ENCODE results near the gene BBS5.

- TF ChIP-seq, protein P1, sequence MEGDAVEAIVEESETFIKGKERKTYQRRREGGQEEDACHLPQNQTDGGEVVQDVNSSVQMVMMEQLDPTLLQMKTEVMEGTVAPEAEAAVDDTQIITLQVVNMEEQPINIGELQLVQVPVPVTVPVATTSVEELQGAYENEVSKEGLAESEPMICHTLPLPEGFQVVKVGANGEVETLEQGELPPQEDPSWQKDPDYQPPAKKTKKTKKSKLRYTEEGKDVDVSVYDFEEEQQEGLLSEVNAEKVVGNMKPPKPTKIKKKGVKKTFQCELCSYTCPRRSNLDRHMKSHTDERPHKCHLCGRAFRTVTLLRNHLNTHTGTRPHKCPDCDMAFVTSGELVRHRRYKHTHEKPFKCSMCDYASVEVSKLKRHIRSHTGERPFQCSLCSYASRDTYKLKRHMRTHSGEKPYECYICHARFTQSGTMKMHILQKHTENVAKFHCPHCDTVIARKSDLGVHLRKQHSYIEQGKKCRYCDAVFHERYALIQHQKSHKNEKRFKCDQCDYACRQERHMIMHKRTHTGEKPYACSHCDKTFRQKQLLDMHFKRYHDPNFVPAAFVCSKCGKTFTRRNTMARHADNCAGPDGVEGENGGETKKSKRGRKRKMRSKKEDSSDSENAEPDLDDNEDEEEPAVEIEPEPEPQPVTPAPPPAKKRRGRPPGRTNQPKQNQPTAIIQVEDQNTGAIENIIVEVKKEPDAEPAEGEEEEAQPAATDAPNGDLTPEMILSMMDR (IDR thresholded peaks at IDR 0.05), result peak; percentile 50 to 57 (median 52)
- TF ChIP-seq POLR2A (IDR thresholded peaks at IDR 0.05), result no peak
These were observed 27.2 kb upstream of the BBS5 start for GRCh38 chr2:169452080-169452479.
